Activated T-helper 1 cell treated with anti-CD3 and anti-CD28 coated beads, Interleukin-2, amount 50 U/mL, for 16 hours (primary cell): ENCODE measurements around the gene BRAF.
A peak's percentile ranks its signal among the peaks of the same experiment; 100 is the strongest.
"Not testable (repeated sequence)": the region's sequence is repeated elsewhere in the genome, so short reads cannot be mapped to it uniquely, and the experiment has no call there.

ENCODE experiments used
- DNase-seq, 2 donors: peaks; one replicate each; pipeline ENCODE4 v3.0.0-alpha.2; 2020; ENCODE audit warnings: low read depth in 1 of 2, low spot score in 1 of 2

BRAF gene

DNA sequence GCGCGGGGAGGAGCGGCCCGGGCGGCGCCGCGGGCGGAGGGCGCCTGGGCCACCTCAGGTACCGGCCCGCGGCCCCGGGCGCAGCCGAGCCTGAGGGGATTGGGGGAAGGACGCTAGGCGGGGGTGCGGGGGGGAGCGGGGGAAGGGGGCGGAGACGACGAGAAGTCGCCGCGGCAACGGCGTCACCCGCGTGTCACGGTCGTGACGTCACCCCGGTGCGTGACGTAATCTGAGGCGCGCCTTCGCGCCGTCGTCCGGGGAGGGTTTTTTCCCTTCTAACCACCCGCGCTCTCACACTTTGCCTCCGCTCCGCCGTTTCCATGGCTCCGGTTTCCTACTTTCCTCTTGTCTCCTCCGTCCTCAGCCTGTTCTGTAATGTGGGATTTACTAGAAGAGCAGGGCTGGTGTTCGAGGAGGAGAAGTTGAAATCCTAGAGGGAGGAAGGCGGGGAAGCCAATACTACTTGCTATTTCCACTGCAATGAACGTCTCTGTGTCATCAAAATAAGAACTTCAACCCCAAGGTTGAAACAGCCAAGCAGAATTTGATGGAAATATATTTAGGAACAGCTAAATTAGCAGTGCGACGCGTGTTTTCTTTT is at the start of gene BRAF:
Gene BRAF, minus strand, starts transcription at position 109 of the 601 bp plus-strand sequence. CDS start 226 bp downstream, outside the sequence.
- peak; percentile 89 to 91 for DNase-seq

DNA sequence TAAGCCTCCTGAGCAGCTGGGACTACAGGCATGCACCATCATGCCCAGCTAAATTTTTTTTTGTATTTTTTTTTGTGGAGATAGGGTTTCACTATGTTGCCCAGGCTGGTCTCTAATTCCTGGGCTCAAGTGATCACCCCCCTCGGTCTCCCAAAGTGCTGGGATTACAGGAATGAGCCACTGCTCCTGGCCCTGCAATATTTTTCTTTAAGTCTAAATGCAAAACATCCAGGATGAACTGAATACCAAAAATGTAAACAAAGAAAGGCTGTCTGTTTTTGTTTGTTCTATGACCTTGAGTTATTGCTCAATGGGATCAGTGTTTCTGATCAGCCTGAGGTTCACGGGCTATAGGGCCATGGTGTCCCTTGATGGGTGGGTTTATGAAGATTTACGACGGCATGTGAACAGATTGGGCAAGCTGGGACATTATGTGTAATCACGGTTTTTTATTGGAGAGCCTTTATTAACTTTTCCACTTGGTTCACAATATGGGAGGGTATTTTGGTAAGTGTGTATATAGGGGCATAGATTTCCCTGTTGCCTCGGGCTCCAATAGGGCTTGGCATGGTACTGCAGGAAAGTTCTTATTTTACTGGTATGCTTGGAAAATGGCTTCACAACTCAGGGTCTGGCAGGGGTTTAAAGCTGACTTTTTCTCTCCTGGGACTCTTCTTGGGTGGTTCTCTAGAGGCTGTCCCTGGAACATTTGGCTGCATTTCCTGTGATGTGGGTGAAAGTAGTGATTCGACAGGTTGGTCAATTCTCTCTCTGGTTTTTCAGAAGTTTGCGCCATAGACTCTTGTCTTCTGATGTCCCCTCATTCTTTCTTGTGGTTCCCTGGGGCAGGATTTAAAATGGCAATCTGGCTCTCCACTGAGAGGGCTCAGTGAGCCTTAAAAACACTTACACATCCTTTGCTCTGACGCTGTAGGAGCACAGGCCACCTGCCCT is 48.4 kb upstream of the BRAF start:
- DNase-seq = no peak

DNA sequence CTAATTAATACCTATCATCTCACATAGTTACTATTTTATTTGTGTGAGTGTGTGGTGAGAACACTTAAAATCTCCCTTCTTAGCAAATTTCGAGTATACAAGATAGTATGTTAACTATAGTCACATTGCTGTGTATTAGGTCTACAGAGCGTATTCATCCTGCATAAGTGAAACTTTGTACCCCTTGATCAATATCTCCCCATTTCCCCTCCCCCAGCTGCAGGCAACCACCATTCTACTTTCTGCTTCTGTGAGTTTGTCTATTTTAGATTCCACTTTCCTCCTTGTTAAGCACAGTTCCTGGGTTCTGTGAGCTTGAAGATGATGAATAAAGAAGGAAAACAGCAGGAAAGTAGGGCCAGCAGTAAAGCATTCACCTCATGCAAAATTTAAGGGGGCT is 47.6 kb upstream of the BRAF start:
- DNase-seq = no peak

DNA sequence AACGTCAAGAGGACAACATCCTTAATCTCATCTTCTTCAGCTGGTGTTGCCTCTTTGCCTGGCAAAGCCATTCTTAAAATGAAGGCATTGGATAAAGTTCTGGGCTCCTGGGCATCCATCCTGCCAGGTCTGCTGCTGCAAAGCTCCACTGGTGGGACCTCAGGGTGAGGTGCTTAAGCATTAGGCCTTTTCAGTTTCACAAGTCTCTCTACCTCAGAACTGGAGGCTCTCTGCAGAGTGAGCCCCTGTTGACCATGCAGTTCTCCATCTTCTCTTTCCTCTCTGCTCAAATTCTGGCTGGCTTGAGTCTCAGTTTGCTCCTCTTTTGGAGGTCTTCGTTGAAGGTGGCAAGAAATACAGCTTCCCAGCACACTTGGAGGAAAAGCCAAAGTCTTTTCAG is 42.7 kb upstream of the BRAF start:
- DNase-seq = no peak

DNA sequence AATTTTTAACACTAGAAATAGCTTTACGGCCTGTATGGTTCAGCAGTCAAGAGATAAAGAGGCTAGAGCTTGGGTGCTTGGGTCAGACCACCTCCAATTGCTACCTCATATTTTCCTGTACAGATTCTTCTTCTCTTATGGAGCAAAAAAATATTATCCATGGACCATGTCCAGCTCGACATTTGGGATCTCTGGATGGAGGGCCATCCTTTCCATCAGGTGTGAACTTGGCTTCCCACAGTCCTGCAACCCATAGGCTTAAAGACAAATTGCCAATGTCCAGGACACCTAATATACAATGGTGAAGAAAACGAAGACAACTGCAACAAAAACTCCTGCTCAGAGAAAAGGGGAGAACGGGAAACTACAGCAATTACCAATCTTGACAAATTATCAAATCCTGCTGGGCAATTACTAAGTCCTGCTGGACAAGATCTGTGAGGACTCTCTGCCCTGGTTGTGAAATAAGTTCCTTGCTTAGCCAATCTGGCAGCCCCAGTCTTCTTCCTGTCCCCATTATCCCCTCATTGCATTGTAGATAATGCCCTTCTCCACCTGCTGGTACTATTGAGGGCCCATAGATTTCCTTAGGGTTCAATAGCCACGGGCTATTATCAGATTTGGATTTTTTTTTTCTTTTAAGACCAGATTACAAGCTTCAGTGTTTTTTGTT is 42.0 kb upstream of the BRAF start:
- DNase-seq = no peak

DNA sequence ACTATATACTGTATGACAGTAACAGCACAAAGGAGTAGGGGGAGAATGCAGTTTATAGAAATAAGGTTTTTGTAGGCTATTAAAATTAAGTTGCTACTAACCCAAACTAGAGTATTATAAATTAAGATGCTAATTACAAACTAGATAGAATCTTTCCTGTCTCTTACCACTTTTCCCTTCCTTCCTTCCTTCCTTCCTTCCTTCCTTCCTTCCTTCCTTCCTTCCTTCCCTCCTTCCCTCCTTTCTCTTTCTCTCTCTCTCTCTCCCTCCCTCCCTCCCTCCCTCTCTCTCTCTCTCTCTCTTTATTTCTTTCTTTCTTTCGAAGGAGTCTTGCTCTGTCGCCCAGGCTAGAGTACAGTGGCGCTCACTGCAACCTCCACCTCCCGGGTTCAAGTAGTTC is 36.4 kb upstream of the BRAF start:
- no peak for DNase-seq

DNA sequence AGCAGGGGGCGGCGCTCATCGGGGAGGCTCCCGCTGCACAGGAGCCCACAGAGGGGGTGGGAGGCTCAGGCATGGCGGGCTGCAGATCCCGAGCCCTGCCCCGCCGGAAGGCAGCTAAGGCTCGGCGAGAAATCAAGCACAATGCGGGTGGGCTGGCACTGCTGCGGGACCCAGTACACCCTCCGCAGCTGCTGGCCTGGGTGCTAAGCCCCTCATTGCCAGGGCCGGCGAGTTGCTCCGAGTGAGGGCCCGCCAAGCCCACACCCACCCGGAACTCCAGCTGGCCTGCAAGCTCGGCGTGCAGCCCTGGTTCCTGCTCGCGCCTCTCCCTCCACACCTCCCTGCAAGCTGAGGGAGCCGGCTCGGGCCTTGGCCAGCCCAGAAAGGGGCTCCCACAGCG is 32.3 kb upstream of the BRAF start:
- DNase-seq = not testable (repeated sequence)

DNA sequence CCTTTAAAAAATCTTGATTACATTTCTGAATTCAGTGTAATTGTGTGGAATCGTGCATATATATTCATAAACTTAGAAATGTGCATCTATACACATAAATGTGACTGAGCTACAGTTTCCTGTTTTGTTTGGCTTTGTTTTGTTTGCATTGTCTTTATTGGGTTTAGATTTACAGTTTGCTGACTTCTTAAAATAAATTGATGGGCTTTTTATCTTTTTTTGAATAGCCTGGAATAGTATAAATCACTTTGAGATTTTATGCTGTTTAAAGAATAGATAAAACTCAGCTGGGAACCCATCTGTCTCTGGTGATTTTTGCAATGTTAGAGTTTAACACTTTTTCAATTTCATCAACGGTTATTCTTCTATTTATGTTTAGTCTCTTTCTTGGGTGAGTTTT is 21.2 kb upstream of the BRAF start:
- DNase-seq = no peak

DNA sequence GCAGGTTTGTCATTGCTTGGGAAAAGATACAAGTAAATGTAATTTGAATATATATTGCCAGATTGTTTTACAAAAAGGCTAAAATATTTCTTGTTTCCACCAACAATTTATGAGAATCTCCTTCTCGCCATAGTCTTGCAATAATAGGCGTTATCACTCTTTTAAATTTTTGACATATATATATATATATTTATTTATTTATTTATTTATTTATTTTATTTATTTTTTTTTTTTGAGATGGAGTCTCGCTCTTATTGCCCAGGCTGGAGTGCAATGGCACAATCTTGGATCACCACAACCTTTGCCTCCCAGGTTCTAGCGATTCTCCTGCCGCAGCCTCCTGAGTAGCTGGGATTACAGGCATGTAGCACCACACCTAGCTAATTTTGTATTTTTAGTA is 17.5 kb upstream of the BRAF start:
- not testable (repeated sequence) for DNase-seq

DNA sequence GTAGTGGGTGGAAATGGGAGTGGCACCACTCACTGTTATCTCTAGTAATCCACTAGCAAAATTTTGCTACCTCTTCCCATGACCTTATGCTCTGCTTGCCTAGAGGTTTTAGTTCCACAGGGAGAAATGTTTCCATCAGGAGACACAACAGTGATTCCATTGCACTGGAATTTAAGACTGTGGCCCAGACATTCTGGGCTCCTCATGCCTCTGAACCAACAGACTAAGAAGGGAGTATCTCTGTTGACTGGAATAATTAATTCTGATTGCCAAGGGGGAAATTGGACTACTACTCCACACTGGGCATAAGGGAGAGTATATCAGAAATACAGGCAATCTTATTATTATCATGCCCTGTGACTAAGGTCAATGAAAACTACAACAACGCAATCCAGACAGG is 16.2 kb upstream of the BRAF start:
- no peak for DNase-seq

DNA sequence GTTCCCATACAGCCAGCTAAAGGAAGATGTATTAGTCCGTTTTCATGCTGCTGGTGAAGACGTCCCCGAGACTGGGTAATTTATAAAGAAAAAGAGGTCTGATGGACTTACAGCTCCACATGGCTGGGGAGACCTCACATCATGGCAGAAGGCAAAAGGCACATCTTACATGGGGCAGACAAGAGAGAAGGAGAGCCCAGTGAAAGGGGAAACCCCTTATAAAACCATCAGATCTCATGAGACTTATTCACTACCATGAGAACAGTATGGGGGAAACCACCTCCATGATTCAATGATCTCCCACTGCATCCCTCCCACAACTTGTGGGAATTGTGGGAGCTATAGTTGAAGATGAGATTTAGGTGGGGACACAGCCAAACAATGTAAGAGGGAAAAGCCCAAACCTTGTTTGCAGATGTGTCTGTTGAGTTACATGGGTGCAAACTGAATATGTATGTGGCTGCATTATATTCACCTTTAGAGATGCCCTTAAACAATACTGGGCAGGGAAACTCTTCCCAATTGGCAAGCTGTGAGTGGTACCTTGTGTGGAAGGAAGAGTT is 13.1 kb upstream of the BRAF start:
- no peak for DNase-seq

DNA sequence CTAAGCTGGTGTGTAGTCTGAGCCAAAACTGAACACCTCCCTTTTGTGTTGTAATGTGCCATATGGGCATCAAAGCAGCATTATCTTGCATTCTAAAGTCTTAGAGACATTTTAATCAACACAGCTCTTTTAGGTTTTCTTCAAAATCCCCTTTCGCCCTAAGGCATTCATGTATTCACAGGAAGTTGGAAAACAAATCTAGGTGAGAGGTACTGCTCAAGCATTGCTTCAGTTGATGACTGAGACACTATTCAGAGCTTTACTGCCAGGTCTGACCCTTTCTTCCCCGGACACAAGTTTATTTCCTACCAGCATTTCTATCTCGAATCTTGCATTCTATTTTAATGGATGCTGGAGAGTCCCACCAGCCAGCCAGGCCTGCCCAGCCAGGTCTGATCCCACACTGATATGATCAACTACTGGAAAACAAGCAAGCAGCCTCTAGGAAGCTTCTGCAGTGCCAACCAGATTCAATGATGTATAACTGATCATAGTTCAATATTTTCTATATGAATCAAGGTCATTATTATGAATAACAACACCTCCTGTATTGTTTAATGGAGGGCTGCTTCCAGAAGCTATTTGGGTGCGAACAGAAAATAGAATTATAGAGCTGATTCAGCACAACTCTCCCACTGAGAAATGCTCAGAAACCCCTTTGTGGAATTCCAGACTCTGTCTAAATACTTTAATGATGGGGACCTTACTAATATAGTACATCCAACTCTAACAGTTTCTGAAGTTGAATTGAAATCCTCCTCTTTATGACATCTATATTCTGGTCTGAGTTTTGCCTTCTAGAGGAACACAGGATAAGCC is 4.0 kb upstream of the BRAF start:
- DNase-seq = no peak

DNA sequence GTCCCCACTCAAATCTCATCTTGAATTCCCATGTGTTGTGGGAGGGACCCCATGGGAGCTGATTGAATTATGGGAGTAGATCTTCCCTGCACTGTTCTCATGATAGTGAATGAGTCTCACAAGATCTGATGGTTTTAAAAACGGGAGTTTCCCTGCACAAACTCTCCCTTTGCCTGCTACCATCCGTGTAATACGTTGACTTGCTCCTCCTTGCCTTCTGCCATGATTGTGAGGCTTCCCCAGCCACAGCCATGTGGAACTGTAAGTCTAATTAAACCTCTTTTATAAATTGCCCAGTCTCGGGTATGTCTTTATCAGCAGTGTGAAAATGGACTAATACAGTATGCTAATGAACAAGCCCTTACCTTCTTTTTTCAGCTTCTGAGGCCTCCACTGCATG is 3.2 kb upstream of the BRAF start:
- DNase-seq = not testable (repeated sequence)

DNA sequence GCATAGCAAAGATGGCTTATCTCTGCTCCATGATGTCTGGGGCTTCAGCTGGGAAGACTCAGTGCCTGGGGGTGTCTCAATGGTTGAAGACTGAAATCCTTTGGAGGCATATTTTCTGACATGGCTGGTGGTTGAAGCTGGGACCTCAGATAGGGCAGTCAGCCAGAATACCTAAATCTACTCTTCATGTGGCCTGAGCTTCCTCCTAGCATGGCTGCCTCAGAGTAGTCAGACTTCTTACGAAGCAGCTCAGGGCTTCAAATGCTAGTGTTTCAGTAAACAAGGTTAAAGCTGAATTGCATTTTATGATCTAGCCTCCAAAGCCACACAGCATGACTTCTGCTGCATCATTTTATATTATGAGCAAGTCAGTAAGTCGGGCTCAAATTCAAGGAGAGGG is 2.6 kb upstream of the BRAF start:
- no peak for DNase-seq

DNA sequence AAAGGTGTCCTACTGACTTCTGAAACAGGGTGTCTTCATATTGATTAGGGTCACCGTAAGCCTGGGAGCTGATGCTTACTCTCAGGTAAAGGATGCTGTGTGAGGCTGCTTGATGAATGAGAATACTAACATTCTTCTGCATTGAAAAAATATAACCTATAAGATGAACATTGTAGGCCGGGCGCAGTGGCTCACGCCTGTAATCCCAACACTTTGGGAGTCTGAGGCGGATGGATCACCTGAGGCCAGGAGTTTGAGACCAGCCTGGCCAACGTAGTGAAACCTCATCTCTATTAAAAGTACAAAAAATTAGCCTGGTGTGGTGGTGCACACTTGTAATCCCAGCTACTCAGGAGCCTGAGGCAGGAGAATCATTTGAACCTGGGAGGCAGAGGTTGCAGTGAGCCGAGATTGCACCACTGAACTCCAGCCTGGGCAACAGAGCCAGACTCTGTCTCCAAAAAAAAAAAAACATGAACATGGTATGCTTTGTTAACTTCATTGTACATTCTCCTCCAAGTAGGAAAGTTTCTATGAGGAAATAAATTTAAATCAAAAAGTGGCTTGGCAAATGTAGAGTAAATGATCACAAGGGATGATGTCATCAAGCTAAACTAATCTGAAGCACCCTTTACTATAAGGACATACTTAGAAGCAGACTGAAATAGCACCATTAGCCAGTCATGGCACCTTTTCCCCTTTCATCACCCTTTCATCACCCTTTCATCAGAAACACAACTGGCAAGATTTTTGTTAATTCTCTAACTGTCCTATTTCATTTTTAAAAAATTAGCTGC is 1.5 kb upstream of the BRAF start:
- DNase-seq = no peak

DNA sequence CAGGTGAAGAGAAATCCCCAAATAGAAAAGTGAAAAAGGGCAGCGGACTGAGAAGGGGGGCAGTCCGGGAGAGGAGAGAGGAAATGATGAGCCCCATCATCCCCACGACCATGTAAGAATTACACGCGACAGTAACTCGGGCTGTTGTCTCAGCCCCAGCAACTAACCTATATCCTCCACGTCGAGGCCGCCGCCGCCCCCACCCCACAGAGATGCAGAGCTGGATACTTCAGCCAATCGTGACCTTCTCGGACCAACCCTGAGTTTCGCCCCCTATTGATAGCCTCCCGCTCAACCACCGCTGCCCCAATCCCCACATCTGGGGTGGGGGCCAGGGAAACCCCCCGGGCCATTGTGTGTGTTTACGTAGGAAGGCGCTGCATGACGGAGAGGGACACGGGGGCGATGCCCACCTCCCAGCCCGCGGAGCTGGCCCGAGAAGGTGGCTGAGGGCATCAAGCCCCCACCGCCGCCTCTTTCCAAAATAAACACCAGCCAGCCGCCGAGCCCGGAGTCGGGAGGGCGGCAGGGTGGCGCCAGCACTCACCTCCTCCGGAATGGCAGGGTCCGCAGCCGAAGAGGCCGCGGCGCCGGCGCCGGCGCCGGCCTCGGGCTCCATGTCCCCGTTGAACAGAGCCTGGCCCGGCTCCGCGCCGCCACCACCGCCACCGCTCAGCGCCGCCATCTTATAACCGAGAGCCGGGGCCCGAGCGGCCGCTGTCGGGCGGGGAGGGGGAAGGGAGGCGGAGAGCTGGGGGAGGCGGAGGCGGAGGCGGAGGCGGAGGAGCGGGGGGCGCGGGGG is 509 bp downstream of the BRAF start:
- DNase-seq = peak; percentile 46 to 63

DNA sequence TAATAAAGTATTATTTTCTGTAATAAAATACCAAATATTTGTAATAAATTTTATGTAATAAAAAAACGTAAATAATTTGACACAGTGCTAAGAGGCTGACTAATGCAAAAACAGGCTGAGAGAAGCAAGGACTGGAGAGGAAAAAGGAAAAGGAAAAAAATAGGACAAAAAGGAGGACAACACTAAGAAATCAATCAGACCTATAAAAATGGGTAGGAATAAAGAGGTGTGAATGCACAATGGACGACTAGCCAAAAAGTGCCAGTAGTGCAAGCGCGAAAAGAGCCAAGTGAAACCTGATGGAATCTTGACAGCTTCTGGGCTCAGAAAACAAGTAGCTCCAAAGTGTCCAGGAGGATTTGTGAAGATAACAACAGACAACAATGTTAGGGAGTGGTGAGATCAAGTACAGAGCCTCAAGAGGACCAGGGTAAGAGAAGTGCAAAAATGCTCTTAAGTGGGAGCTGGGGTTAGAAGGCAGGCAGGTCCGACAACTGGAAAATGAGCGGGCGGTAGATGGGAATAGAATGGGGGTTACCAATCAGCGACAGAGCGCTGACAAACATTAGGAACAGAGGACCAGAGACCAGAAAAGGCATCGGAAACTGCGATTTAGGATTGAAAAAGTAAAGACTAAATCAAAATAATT is 1.2 kb downstream of the BRAF start:
- no peak for DNase-seq

DNA sequence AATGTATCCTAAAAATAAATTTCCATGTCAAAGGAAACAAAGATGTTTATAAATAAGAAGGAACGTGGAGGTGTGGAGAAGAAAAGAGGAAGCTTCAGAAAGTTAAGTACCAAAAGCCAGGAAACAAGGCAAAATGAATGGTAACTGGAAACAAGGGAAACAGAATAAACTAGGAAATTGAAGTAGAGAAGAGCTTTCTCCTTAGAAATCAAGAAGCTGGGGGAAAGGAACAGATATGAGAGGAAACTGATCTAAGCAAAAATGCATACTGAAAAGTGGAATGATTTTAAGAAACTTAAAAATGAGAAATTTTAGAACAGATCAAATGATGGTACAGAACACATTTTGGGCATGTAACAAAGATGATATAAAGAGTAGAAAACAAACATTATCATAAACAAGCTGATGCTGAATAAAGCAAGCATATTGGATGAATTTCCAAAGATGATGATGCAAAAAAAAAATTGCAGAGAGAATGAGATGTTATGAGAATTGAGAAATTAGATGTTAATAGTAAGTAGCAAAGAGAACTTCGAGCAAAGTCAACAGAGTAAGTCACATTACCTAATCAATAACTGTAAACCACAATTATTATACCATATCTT is 1.9 kb downstream of the BRAF start:
- DNase-seq = no peak
